Adipocyte (in vitro differentiated cells): ENCODE measurements around the gene TRIM2.

Experiments used
- DNase-seq: peaks from one replicate; pipeline ENCODE4 v3.0.0-alpha.2; 2015; ENCODE audit warnings: low read depth
- H3K27me3 ChIP-seq: replicated peaks from 2 replicates; pipeline ENCODE4 v1.7.0; 2013; ENCODE audit warnings: mild to moderate bottlenecking, low read length, moderate library complexity; ENCODE audit not compliant: control insufficient read depth, insufficient read depth
- H3K36me3 ChIP-seq: 2 replicates; pipeline ENCODE4 v1.7.0; 2013; ENCODE audit warnings: low read length, mild to moderate bottlenecking, moderate library complexity; ENCODE audit not compliant: control insufficient read depth, insufficient read depth, severe bottlenecking
- H3K4me1 ChIP-seq: 2 replicates; pipeline ENCODE4 v1.7.0; 2013; ENCODE audit warnings: mild to moderate bottlenecking, low read length, moderate library complexity; ENCODE audit not compliant: control insufficient read depth, insufficient read depth
- H3K4me3 ChIP-seq: 2 replicates; pipeline ENCODE4 v1.7.0; 2013; ENCODE audit warnings: mild to moderate bottlenecking, low read length, moderate library complexity
- H3K9ac ChIP-seq: 2 replicates; pipeline ENCODE4 v1.7.0; 2013; ENCODE audit warnings: mild to moderate bottlenecking, low read length, moderate library complexity
- H3K9me3 ChIP-seq: 2 replicates; pipeline ENCODE4 v1.7.0; 2013; ENCODE audit warnings: mild to moderate bottlenecking, low read length, moderate library complexity; ENCODE audit not compliant: control insufficient read depth

The TRIM2 gene

DNA sequence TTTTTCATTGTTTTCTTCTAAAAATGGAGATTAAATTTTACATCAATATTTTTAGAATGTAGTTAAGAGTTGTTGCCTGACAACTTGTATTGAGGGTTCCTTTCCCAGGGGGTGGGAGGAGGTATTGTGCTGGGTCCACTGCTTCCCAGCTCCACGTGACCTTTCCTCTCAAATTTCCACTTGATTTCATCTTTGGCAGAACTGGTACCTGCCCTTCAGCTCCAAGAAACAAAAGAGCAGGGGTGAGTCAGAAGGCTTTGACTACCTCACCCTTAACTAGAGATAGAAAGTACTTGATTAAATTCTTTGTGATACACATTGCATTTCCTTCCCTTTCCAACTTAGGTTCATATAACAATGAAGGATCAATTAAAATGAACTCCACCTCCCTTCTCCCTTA lies 19.7 kb downstream of the TRIM2 start:
- H3K9me3 ChIP-seq, result peaks cover 5% of the 10 kb centered on the region
- H3K4me1 ChIP-seq, result peaks cover 18% of the 10 kb centered on the region
- no peaks in the 10 kb centered on the region for H3K27me3 ChIP-seq
- peak; percentile 71 for DNase-seq
- peak overlapping the region; percentile 92 for H3K9ac ChIP-seq
- H3K4me3 ChIP-seq, result peak overlapping the region; percentile 87
- H3K36me3 ChIP-seq, result no peaks in the 10 kb centered on the region

DNA sequence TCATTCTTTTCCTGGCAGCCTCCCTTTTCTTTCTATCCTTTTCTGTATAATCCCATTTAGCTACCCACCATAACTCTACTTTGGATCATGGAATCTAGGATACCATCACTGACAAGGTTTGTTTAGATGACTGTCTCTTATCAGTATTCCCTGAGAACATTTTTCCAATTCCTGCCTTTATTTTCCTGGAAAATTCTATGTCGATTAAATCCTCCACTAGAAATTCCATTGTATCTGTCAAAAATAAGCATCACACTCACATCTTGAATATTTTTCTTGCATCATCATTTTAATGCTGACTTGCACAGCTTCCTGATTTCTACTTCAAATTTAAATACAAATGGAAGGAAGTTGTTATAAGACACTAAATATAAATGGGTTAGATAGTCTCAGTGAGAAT lies 20.2 kb downstream of the TRIM2 start:
- H3K9me3 ChIP-seq, result peaks cover 5% of the 10 kb centered on the region
- no peaks in the 10 kb centered on the region for H3K27me3 ChIP-seq
- H3K36me3 ChIP-seq, result no peaks in the 10 kb centered on the region
- no peak overlapping the region for H3K9ac ChIP-seq
- no peak for DNase-seq
- peaks cover 18% of the 10 kb centered on the region for H3K4me1 ChIP-seq
- H3K4me3 ChIP-seq, result peak overlapping the region; percentile 87

DNA sequence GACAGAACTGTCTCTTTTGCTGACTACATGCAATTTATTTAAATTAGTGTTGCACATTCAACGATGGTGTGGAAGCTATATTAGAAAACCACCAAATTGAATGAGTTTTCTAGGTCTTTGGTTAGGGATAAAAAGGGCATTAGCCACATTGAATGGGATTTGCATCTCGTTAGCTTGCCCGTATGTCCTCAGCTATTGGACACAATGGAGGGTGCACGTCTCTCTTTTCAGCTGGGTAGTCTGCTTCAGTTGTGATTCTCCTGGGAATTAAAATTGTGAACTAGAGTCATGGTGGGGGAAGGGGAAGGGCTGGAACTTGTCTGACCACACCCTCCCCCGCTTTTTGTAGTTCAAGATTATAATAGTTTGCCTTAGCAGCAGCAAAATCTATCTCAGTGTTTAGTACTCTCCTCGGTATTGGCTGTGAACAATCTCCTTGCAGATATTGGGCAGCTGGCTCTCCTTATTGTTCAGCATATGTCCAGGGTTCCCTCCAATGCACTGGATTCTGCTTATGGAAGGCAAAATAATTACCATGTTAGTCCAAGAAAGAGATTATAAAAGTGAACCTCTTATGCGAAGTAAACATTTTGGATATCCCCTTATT lies 23.3 kb downstream of the TRIM2 start:
- Histone ChIP-seq H3K9me3 (peaks cover 5% of the 10 kb centered on the region), H3K9ac (no peak overlapping the region), H3K27me3 (no peaks in the 10 kb centered on the region), H3K4me3 (no peak overlapping the region), H3K36me3 (no peaks in the 10 kb centered on the region), H3K4me1 (peaks cover 11% of the 10 kb centered on the region)
- DNase-seq, result no peak

- H3K9me3 ChIP-seq, result peaks cover 5% of the 10 kb centered on the region
- H3K9ac ChIP-seq, result no peak overlapping the region
- no peaks in the 10 kb centered on the region for H3K27me3 ChIP-seq
- no peak for DNase-seq
- H3K36me3 ChIP-seq, result no peaks in the 10 kb centered on the region
- peaks cover 13% of the 10 kb centered on the region for H3K4me1 ChIP-seq
- H3K4me3 ChIP-seq, result no peak overlapping the region
Measured at GRCh38 chr4:153228512-153229140, 24.4 kb downstream of the TRIM2 start.

DNA sequence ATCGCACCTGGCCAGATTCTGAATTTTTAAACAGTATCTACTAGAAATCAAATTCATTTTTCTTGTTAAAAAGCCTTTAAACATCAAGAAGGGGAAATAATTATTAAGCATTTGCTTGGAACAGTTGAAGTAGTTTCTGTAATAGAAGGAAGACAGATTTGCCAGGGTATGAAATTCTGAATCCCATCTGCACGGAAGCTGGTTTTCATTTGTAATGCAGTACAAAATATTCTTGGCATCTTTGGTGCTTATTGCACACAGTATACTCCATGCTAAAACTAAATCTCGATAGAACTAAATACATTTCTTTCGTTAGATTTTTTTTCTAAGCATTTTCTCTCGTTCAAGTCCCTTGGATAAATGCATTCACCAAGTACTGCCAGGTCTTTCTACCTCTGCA lies 25.3 kb downstream of the TRIM2 start:
- peaks cover 5% of the 10 kb centered on the region for H3K9me3 ChIP-seq
- H3K36me3 ChIP-seq, result no peaks in the 10 kb centered on the region
- H3K27me3 ChIP-seq, result no peaks in the 10 kb centered on the region
- peak; percentile 26 for DNase-seq
- H3K9ac ChIP-seq, result no peak overlapping the region
- no peak overlapping the region for H3K4me3 ChIP-seq
- H3K4me1 ChIP-seq, result peaks cover 15% of the 10 kb centered on the region

- no peaks in the 10 kb centered on the region for H3K36me3 ChIP-seq
- peaks cover 21% of the 10 kb centered on the region for H3K4me1 ChIP-seq
- DNase-seq, result peak; percentile 28
- no peaks in the 10 kb centered on the region for H3K9me3 ChIP-seq
- no peak overlapping the region for H3K4me3 ChIP-seq
- no peak overlapping the region for H3K9ac ChIP-seq
- no peaks in the 10 kb centered on the region for H3K27me3 ChIP-seq
Measured at GRCh38 chr4:153232768-153233167, 28.5 kb downstream of the TRIM2 start.

DNA sequence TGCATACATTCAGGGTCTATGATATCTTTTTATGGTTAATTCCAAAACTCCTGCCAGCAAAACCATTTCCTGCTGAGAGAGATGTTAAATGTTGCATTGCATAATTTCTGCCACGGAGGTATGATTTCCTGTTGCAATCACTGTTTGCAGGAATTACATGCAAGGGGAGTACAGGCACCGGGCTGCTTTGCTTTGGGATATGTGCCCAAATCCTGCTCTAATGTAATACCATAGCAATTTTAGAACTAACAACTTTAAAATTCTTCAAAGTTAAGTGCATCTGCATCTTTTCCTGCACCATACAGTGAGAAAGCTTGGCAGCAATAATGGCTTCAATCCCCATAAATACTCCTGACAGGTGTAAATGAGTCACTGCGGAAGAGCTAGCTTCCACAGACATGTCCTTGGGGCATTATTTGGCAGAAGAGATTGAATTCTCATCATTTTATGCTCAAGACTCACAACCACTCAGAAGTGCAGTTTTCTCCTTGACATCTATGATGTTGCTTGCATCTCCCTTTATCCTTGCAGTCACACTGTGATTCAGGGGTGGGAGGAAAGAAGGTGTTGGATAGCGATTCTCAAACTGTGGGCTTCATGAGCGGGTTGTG lies 29.6 kb downstream of the TRIM2 start:
- peak; percentile 93 for DNase-seq
- H3K4me1 ChIP-seq, result peaks cover 21% of the 10 kb centered on the region

DNA sequence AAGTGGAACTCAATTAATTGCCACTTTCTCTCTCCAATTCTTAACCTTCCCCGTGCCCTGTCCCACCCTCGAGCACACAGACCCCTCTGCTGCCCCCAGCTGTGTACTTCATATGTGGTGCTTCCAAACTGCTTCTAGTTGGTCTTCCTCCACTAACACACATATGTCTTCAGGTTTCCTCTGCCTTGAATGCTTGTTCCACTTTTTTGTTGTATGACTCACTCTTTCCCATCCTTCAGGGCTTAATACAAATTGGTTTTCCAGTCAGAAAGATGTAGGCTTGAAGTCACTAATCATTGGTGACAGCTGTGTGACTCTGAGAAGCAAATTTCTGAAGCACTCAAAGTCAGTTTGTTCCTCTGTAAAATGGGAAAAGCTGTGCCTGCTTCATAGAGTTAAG lies 30.6 kb downstream of the TRIM2 start:
- DNase-seq, result peak; percentile 71
- Histone ChIP-seq H3K36me3 (no peaks in the 10 kb centered on the region), H3K9ac (no peak overlapping the region), H3K27me3 (no peaks in the 10 kb centered on the region), H3K9me3 (no peaks in the 10 kb centered on the region), H3K4me1 (peaks cover 21% of the 10 kb centered on the region), H3K4me3 (no peak overlapping the region)

More for the DNA sequence above, 29.6 kb downstream of the TRIM2 start:
- no peak overlapping the region for H3K9ac ChIP-seq
- H3K9me3 ChIP-seq, result no peaks in the 10 kb centered on the region
- no peaks in the 10 kb centered on the region for H3K36me3 ChIP-seq
- H3K4me3 ChIP-seq, result peak overlapping the region; percentile 12
- no peaks in the 10 kb centered on the region for H3K27me3 ChIP-seq

GRCh38 chr4:153238135-153238919 lies 34.1 kb downstream of the TRIM2 start:
- H3K9ac ChIP-seq, result no peak overlapping the region
- H3K9me3 ChIP-seq, result no peaks in the 10 kb centered on the region
- no peaks in the 10 kb centered on the region for H3K27me3 ChIP-seq
- H3K4me3 ChIP-seq, result no peak overlapping the region
- DNase-seq, result no peak
- H3K4me1 ChIP-seq, result peaks cover 19% of the 10 kb centered on the region
- H3K36me3 ChIP-seq, result no peaks in the 10 kb centered on the region

DNA sequence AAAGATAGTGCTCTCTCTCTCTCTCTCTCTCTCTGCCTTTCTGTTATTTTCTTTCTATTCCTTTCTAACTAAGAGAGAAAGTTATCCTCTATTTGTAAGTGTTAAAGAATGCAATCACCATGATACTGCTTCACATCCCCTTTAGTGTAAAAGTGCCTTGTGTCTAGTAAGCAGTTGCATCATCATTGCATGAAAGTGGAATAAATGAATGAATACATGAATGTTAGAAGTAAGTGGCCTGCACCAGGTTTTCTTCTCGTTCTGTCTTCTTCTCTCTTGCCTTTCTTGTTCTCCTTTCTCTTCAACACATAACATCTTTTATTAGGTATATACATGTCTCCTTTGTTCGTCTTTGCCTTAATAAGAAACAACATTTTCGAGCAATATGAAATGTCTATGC lies 35.2 kb downstream of the TRIM2 start:
- no peaks in the 10 kb centered on the region for H3K27me3 ChIP-seq
- no peak overlapping the region for H3K9ac ChIP-seq
- H3K4me1 ChIP-seq, result peaks cover 8% of the 10 kb centered on the region
- no peak overlapping the region for H3K4me3 ChIP-seq
- no peaks in the 10 kb centered on the region for H3K36me3 ChIP-seq
- DNase-seq, result no peak
- no peaks in the 10 kb centered on the region for H3K9me3 ChIP-seq

DNA sequence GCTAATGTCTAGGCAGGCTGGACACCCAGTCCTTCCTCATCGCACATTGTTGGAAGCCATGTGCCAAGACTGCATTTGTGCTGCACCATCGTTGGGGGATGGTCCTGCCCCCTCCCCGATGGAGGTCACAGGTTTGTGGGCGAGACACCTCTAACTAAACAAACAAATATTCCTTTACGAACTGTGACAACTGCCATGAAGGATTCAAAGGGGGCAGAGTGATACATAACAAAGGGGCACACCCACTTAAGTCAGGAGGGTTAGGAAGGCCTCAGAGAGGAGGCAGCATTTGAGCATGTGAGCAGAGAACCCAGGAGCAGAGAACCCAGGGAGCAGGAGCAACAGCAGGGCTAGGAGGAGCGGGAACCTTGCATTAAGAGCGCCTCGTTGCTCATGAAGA lies 37.1 kb downstream of the TRIM2 start:
- no peak for DNase-seq
- Histone ChIP-seq H3K4me3 (no peak overlapping the region), H3K36me3 (no peaks in the 10 kb centered on the region), H3K9me3 (no peaks in the 10 kb centered on the region), H3K9ac (no peak overlapping the region), H3K4me1 (no peaks in the 10 kb centered on the region), H3K27me3 (no peaks in the 10 kb centered on the region)
